GM18870 (cell line): ENCODE measurements around the gene ARL4C.

Experiments
- ATAC-seq: cut with Tn5 transposase; IDR thresholded peaks from one replicate; pipeline ENCODE4 v1.9.1; 2021; ENCODE audit warnings: moderate library complexity; ENCODE audit not compliant: unreplicated experiment

ARL4C gene

DNA sequence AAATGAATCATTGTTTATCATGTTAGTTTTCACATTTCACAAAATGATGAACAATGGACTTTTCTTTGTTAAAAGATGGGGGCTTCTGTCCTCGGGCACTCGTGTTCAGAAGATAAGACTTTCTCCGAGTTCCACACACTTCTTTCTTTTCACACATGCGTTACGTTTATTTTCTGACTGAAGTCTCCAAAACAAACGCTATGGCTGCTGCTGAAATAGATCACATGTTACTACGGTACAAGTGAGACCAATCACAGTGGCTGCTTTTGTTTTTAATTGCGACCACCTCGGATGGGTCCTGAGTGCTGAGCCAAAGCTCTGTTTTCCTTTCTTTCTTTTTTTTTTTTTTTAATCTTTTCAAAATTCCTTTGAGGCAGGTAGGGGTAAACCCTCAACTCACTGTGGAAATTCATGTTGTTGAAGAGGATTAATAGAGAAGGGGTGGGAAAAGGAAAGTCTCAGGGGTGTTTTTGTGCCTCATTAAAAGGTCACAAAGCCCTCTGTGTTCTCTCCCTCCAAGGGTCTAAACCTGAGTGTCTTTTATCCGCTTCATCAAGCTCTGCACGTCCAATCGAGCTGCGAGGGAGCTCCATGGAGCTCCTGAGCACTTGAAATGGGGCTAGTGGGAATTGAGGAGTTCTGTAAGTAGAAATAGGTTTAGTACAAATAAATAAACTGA, 48.2 kb downstream of the ARL4C start:
- ATAC-seq, result no peak

DNA sequence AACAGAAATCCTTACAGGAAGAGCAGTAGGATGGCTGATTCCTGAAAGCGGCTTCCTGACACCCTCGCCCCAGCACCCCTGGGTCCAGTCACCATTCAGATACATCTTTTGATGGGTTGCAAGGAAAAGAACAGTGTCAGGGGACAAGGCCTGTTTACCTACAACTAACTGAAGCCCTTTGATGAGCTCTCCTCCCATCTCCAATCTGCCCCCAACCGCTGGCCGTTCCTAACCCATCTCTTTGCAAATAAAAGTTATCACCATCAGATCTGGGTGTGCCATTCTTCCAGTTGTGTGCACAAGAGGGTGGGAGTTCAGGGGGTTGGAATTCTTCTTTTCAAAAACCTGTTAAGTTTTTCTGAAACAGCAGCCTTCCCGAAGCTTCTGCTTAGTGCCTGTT, 48.9 kb downstream of the ARL4C start:
- no peak for ATAC-seq

DNA sequence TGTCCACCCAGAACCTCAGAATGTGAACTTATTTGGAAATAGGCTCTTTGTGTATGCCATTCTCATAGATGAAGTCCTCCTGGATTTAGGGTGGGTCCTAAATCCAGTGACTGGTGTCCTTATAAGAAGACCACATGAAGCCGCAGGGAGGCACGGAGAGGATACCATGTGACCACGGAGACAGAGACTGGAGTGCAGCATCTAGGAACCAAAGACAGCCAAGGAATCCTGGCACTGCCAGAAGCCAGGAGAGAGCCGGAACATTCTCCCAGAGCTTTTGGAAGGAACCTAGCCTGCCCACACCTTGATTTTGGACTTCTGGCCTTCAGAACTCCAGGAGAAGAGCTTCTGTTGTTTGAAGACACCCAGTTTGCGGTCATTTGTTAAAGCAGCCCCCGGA, 49.7 kb downstream of the ARL4C start:
- ATAC-seq, result no peak

DNA sequence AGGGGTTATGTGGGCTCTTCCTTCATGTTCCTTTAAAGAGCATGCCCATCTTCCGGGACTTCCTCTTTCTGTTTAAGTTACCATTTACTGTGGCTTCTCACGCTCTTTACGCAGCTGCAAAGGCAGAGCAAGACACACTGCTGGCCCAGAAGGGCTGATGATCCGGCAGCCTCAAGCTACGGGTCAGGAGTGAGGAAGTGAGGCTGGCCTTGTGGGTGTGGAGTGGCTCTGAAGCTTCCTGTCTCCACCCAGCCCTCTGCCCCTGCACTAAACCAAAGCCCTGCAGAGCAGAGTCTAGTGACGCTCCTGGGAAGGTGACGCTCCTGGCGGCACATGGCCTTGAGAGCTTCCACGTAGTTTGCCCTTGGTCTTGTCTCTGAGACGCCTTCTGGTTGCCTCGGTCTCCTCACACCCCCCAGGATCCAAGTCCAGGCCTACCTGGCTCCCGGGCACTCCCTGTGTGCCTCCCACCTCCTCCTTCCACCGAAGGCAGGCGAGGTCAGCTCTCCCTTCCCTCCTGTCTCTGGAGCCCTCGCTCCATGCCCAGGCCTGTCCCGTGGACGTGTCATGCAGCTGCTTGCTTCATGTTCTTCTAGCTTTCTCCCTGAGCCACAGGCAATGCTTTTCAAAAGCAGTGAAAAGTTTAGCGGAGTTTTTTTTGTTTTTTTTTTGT, 50.3 kb downstream of the ARL4C start:
- peak; percentile 72 for ATAC-seq

DNA sequence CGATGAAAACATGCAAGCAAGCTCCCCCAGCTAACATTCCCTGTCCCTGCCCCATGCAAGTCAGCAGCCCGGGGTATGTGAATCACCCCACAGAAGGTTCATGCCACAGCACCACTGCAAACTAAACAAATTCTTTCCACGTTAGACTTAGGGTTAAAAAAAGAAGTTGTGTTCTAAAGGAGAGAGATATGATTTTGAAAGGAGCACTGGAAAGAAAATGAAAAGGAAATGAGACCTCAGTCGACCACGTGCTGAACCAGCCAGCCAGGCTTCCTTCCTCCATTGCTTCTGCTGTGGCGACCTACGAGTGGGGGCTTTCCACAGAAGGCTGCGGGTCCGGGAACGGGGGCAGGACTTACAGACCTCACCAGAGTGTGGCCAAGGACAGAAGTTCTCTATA, 52.0 kb downstream of the ARL4C start:
- ATAC-seq, result no peak

DNA sequence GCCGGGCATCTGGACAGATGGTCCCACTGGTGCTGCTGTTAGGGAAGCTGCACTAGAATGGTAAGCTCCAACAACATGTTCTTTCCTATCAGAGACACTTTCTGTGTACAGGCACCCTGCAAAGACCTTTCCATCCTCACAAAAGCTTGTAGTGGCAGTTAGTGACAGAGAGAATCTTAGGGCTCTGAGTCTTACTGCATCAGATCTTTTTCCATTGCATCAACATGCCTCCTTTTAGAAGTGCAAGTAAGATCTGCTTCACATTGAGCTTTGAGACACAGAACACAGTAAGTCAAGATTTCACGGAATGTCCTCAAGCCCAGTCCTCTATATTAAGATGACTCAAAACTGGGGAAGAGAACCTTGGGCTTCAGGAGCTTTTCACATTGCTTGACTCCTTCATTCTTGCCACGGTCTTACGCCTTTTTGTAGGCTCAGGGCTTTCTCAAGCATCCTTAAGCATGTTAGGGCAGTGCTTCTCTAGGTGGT, 52.6 kb downstream of the ARL4C start:
- ATAC-seq, result no peak
